Endothelial cell of umbilical vein (primary cell): ENCODE results near the gene PTPRO.

ENCODE experiments used
- CTCF ChIP-seq, 2 donors: IDR thresholded peaks; 1 replicate in 1 of 2; 2 replicates in 1 of 2; pipeline ENCODE4 v1.5.1; 2011; ENCODE audit warnings: low read length in 2 of 2, mild to moderate bottlenecking in 2 of 2, moderate library complexity in 2 of 2, control low read depth in 1 of 2, inconsistent platforms in 1 of 2, low read depth in 1 of 2; ENCODE audit not compliant: insufficient read depth in 1 of 2; ENCODE audit errors: extremely low read depth in 1 of 2
- EZH2 ChIP-seq: IDR thresholded peaks from 2 replicates; pipeline ENCODE4 v1.6.1; 2012; ENCODE audit warnings: borderline replicate concordance, low read depth, mild to moderate bottlenecking, moderate library complexity, low read length, inconsistent platforms; ENCODE audit not compliant: severe bottlenecking
- FOS ChIP-seq: IDR thresholded peaks from 2 replicates; pipeline ENCODE4 v1.6.1; 2011; ENCODE audit warnings: mild to moderate bottlenecking, low read length, moderate library complexity, borderline replicate concordance; ENCODE audit not compliant: insufficient read depth
- GATA2 ChIP-seq: IDR thresholded peaks from 2 replicates; pipeline ENCODE4 v1.7.0; 2011; ENCODE audit warnings: low read depth, mild to moderate bottlenecking, moderate library complexity, mixed read lengths, low read length; ENCODE audit not compliant: insufficient read length, insufficient read depth
- JUN ChIP-seq: IDR thresholded peaks from 2 replicates; pipeline ENCODE4 v1.6.1; 2011; ENCODE audit warnings: borderline replicate concordance, low read depth; ENCODE audit not compliant: insufficient read length, insufficient read depth
- MYC ChIP-seq: IDR thresholded peaks from one replicate; pipeline ENCODE4 v1.6.1; 2011; ENCODE audit warnings: mild to moderate bottlenecking, low read depth, low read length
- POLR2A ChIP-seq: IDR thresholded peaks from 2 replicates; pipeline ENCODE4 v1.6.1; 2012; ENCODE audit warnings: low read depth, mild to moderate bottlenecking, control low read depth, low read length
- POLR2AphosphoS5 ChIP-seq: IDR thresholded peaks from 2 replicates; pipeline ENCODE4 v1.6.1; 2012; ENCODE audit warnings: low read depth, mild to moderate bottlenecking, control low read depth, low read length, moderate library complexity; ENCODE audit not compliant: insufficient read depth
- TF ChIP-seq, protein P1 (sequence below): IDR thresholded peaks from 2 replicates; pipeline ENCODE4 v1.6.1; 2011; ENCODE audit not compliant: insufficient read depth, insufficient read length

DNA sequence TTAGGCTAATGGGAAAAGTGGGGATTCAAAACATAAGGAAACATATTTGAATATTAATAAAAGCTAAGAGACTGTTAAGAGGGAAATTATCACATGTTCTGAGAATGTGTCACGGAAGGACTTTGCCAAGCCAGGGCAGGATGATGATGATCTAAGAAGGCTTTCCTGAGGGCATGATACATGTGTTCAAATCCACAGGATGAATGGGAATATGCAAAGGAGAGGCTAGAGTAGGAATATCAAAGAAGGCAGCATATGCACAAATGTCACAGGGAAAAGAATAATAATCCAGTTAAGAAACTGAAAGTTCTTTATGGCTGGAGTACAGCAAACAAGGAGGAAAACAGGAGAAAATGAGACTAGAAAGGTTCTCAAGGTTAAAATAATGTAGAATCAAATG is 107.0 kb downstream of the PTPRO start:
- TF ChIP-seq POLR2A (no peak), CTCF (IDR thresholded peaks at IDR 0.05; ENCODE audit: extremely low read depth in 1 of 2, insufficient read depth in 1 of 2, low read depth in 1 of 2, low read length in 2 of 2) (no peak), EZH2 (no peak), JUN (no peak), POLR2AphosphoS5 (no peak), FOS (no peak), GATA2 (no peak), MYC (no peak)
- TF ChIP-seq, protein P1, sequence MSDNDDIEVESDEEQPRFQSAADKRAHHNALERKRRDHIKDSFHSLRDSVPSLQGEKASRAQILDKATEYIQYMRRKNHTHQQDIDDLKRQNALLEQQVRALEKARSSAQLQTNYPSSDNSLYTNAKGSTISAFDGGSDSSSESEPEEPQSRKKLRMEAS: no peak
